Fibroblast of the conjunctiva (primary cell): ENCODE measurements around the gene APBB1.

Experiments
- DNase-seq: peaks from one replicate; pipeline ENCODE4 v3.0.0-alpha.2; 2010; ENCODE audit warnings: low read depth

Gene APBB1

GRCh38 chr11:6351782-6352382, 67.0 kb downstream of the APBB1 start:
- DNase-seq, result no peak

GRCh38 chr11:6350486-6350885, 68.4 kb downstream of the APBB1 start:
- no peak for DNase-seq

- DNase-seq, result no peak
Measured at GRCh38 chr11:6350043-6350442, 68.9 kb downstream of the APBB1 start.

GRCh38 chr11:6345366-6345765, 73.5 kb downstream of the APBB1 start:
- DNase-seq, result peak; percentile 24
